Progenitor cell of endocrine pancreas (in vitro differentiated cells): ENCODE results near the gene NTF4. TPM values are rescaled to one million over a fixed set of nuclear protein-coding genes. Genes with fewer than 3 reads are reported as not detected.

ENCODE experiments used
- DNase-seq: peaks from one replicate; pipeline ENCODE4 v3.0.0; 2021; ENCODE audit warnings: low spot score; ENCODE audit not compliant: unreplicated experiment
- H3K27ac Mint-ChIP-seq: 2 replicates; pipeline ENCODE4 v1.8.0; 2021; ENCODE audit warnings: mild to moderate bottlenecking, moderate library complexity, mixed read lengths
- H3K27me3 Mint-ChIP-seq: 2 replicates; pipeline ENCODE4 v1.8.0; 2021; ENCODE audit warnings: mixed read lengths
- H3K36me3 Mint-ChIP-seq: 2 replicates; pipeline ENCODE4 v1.8.0; 2022; ENCODE audit warnings: mixed read lengths; ENCODE audit not compliant: insufficient read depth
- H3K4me1 Mint-ChIP-seq: 2 replicates; pipeline ENCODE4 v1.8.0; 2021; ENCODE audit warnings: low read depth, mixed read lengths
- H3K4me3 Mint-ChIP-seq: 2 replicates; pipeline ENCODE4 v1.8.0; 2021; ENCODE audit warnings: low read depth, mild to moderate bottlenecking, moderate library complexity, mixed read lengths
- H3K9me3 Mint-ChIP-seq: 2 replicates; pipeline ENCODE4 v1.8.0; 2021; ENCODE audit warnings: low read depth, mixed read lengths
- CTCF ChIP-seq: fragments of 200-600 bp; sonication (generic); IDR thresholded peaks from one replicate; pipeline ENCODE4 v1.5.0; 2021; ENCODE audit warnings: antibody characterized with exemption, mild to moderate bottlenecking; ENCODE audit not compliant: unreplicated experiment
- long read RNA-seq: library from polyadenylated mRNA; unstranded; transcript quantifications from one replicate; pipeline ENCODE4 v2.0.0, GENCODE V29; 2020
- total RNA-seq: library from RNA; stranded (reverse); gene quantifications from 2 replicates; pipeline ENCODE4 v1.2.1, GENCODE V29; 2021

Gene NTF4
- total RNA-seq, result 0.91 and 1.5 TPM in 2 replicates
- long read RNA-seq, result 0 reads

GRCh38 chr19:49064768-49065611, at the start of gene NTF4:
TSS of gene NTF4 (minus strand) at chr19:49064818. CDS start at chr19:49061997, 2,821 bp downstream.
- Mint-ChIP-seq H3K36me3 (no peaks in the 10 kb centered on the region), H3K9me3 (peaks cover 3% of the 10 kb centered on the region), H3K4me1 (peaks cover 4% of the 10 kb centered on the region), H3K4me3 (peak within 1 kb of the TSS; percentile 41), H3K27me3 (peaks cover 61% of the 10 kb centered on the region), H3K27ac (no peak within 1 kb of the TSS)
- TF ChIP-seq CTCF, result no peak
- DNase-seq, result peak; percentile 61

GRCh38 chr19:49113762-49114629, 49.4 kb upstream of the NTF4 start, which contains the start of gene LIN7B:
TSS of gene LIN7B (plus strand) at chr19:49114370. CDS start at chr19:49114405, 35 bp downstream.
- Mint-ChIP-seq H3K27me3 (no peaks in the 10 kb centered on the region), H3K27ac (peak within 1 kb of the TSS; percentile 76), H3K4me1 (peaks cover 11% of the 10 kb centered on the region), H3K36me3 (peaks cover under 1% of the 10 kb centered on the region), H3K9me3 (no peaks in the 10 kb centered on the region), H3K4me3 (peak within 1 kb of the TSS; percentile 83)
- DNase-seq, result peak; percentile 76
- peak; percentile 60 for TF ChIP-seq CTCF

- Mint-ChIP-seq H3K27me3 (no peaks in the 10 kb centered on the region), H3K4me3 (no peak overlapping the region), H3K36me3 (peaks cover 14% of the 10 kb centered on the region), H3K4me1 (peaks cover 7% of the 10 kb centered on the region), H3K9me3 (no peaks in the 10 kb centered on the region), H3K27ac (no peak overlapping the region)
- TF ChIP-seq CTCF, result no peak
- no peak for DNase-seq
Measured at GRCh38 chr19:49111218-49111998, 46.8 kb upstream of the NTF4 start.

- Mint-ChIP-seq H3K4me1 (peaks cover 7% of the 10 kb centered on the region), H3K9me3 (no peaks in the 10 kb centered on the region), H3K4me3 (no peak overlapping the region), H3K27ac (no peak overlapping the region), H3K27me3 (no peaks in the 10 kb centered on the region), H3K36me3 (peaks cover 16% of the 10 kb centered on the region)
- no peak for TF ChIP-seq CTCF
- no peak for DNase-seq
Measured at GRCh38 chr19:49110567-49110966, 45.9 kb upstream of the NTF4 start.
